MG63 (cell line): ENCODE results near the gene RBM3. TPM values are rescaled to one million over a fixed set of nuclear protein-coding genes. Genes with fewer than 3 reads are reported as not detected.

Source experiments
- DNase-seq: peaks from one replicate; pipeline ENCODE4 v3.0.0-alpha.2; 2020
- H3K27me3 ChIP-seq: fragments of 250-450 bp; sonication (Bioruptor Pico); 2 replicates; pipeline ENCODE4 v1.5.1; 2020; ENCODE audit warnings: mild to moderate bottlenecking, moderate library complexity
- H3K36me3 ChIP-seq: fragments of 250-450 bp; sonication (Bioruptor Pico); 2 replicates; pipeline ENCODE4 v1.5.1; 2020; ENCODE audit warnings: mild to moderate bottlenecking, moderate library complexity
- H3K4me3 ChIP-seq: fragments of 250-450 bp; sonication (Bioruptor Pico); 2 replicates; pipeline ENCODE4 v1.5.1; 2020; ENCODE audit warnings: mild to moderate bottlenecking, moderate library complexity
- H3K9me3 ChIP-seq: fragments of 250-450 bp; sonication (Bioruptor Pico); 2 replicates; pipeline ENCODE4 v1.5.1; 2020; ENCODE audit warnings: mild to moderate bottlenecking, moderate library complexity
- total RNA-seq: library from RNA; depleted of rRNA; stranded (reverse); fragments of >200 nt; shearing (Covaris generic); gene quantifications from 2 replicates; pipeline ENCODE4 v1.2.3, GENCODE V29; 2014; ENCODE audit warnings: low replicate concordance

RBM3 gene
- total RNA-seq, 1 experiment from 2014 or later = 291 TPM

DNA sequence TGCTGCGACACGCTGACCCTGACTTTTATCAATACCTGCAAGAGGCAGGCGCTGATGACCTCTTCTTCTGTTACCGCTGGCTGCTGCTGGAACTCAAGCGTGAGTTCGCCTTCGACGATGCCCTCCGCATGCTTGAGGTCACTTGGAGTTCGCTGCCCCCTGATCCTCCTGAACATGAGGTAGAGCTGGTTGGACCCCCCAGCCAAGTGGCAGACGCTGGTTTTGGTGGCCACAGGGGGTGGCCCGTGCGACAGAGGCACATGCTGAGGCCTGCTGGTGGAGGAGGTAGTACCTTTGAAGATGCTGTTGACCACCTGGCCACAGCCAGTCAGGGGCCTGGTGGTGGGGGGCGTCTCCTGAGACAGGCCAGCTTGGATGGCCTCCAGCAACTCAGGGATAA is 14.2 kb upstream of the RBM3 start:
- Histone ChIP-seq H3K36me3 (peaks cover 4% of the 10 kb centered on the region; the same call in 1 of the 2 replicates), H3K27me3 (no peaks in the 10 kb centered on the region)

DNA sequence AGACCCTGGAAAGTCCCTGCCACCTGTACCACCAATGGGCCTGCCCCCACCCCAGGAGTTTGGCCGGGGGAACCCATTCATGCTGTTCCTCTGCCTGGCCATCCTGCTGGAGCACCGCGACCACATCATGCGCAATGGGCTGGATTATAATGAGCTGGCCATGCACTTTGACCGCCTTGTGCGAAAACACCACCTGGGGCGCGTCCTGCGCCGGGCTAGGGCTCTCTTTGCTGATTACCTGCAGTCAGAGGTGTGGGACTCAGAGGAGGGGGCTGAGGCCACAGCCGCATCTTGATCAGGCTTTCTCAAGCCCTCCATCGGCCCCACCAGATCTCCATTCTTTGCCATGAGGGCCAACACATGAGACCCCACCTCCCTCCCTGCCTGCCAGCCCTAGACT is 13.6 kb upstream of the RBM3 start:
- no peak for DNase-seq
- Histone ChIP-seq H3K9me3 (no peaks in the 10 kb centered on the region), H3K4me3 (no peak overlapping the region), H3K36me3 (peaks cover 4% of the 10 kb centered on the region; the same call in 1 of the 2 replicates), H3K27me3 (no peaks in the 10 kb centered on the region)

More for the DNA sequence above, 14.2 kb upstream of the RBM3 start:
- Histone ChIP-seq H3K4me3 (no peak overlapping the region), H3K9me3 (no peaks in the 10 kb centered on the region)
- DNase-seq = no peak

DNA sequence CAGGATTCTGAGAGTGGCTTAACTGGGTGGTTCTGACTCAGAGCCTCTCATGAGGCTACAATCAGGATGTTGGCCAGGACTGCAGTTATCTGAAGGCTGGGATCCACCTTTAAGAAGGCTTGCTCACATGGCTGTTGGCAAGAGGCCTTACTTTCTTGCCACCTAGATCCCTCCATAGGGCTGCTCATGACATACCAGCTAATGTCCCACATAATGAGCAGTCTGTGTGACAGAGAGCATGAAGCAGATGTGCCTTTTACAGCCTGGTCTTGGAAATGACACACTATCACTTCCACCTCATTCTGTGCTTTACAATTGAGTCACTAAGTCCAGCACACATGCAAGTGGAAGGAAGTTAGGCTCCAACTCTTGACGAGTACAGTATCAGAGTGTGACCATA is 4.3 kb upstream of the RBM3 start:
- Histone ChIP-seq H3K4me3 (no peak overlapping the region), H3K9me3 (no peaks in the 10 kb centered on the region), H3K27me3 (no peaks in the 10 kb centered on the region), H3K36me3 (peaks cover 4% of the 10 kb centered on the region)
- DNase-seq = peak; percentile 38

DNA sequence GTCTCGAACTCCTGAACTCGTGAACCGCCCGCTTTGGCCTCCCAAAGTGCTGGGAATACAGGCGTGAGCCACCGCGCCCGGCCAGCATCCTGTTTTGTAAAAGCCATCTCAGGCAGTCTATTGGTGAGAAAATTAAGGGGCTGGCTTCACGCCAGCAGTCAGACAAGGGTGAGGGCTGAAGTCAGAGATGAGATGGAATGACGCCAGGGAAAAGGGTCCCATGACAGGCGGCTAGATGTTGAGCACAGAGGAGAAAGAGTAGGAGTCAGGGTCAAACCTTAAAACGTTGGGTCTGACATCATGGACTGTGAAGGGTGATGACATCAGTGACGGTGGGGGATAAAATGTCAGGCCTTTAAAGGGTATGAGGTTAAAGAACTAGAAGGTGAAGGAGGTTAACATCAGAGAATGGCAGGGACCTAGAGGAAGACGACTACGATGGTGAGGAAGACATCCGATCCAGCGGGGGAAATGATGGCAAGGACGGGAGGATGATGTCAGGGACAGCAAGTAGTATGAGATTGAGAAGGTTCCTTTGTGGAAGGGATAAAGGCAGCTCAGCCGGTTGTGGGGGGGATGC is 504 bp upstream of the RBM3 start:
- peak overlapping the region; percentile 91 for H3K4me3 ChIP-seq
- H3K27me3 ChIP-seq = no peaks in the 10 kb centered on the region
- peaks cover 42% of the 10 kb centered on the region for H3K36me3 ChIP-seq
- no peaks in the 10 kb centered on the region for H3K9me3 ChIP-seq
- DNase-seq = no peak

DNA sequence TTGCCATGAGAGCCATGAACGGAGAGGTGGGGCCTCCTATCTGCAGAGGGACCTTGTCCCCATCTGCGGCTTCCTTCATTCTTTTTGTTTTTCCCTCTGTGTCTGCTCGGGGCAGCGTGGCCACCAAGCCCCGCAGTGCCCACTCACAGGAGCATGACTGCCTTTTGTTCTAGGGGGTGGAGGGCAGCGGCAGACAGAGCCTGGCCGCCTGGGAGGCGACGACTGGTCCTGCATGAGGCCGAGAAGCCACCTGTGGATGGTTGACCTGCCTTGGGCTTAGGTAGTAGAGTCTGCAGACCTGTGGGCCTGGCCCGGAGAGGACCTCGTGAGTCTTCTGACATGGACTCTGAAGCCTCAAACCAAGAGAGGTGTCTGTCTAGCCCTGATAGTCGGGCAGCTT is 1.4 kb downstream of the RBM3 start:
- no peak for DNase-seq
- Histone ChIP-seq H3K36me3 (peaks cover 47% of the 10 kb centered on the region), H3K9me3 (no peaks in the 10 kb centered on the region), H3K4me3 (peak overlapping the region; percentile 91), H3K27me3 (no peaks in the 10 kb centered on the region)

DNA sequence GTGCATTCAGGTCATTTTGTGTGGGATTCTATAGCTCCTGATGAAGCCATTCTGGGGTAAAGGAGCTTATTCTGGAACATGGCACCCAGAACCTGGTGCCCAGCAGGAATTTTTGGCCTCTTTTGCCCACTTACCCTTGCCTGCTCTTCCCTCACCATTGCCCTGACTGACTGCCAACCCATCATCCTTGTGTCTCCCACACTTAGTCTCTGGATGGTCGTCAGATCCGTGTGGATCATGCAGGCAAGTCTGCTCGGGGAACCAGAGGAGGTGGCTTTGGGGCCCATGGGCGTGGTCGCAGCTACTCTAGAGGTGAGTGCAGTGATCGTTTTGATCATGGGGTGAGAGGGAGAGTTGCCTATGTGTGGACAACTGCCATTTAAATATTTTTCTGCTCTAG is 1.8 kb downstream of the RBM3 start:
- H3K9me3 ChIP-seq = no peaks in the 10 kb centered on the region
- peak overlapping the region; percentile 91 for H3K4me3 ChIP-seq
- peaks cover 47% of the 10 kb centered on the region for H3K36me3 ChIP-seq
- no peaks in the 10 kb centered on the region for H3K27me3 ChIP-seq
- DNase-seq = no peak

DNA sequence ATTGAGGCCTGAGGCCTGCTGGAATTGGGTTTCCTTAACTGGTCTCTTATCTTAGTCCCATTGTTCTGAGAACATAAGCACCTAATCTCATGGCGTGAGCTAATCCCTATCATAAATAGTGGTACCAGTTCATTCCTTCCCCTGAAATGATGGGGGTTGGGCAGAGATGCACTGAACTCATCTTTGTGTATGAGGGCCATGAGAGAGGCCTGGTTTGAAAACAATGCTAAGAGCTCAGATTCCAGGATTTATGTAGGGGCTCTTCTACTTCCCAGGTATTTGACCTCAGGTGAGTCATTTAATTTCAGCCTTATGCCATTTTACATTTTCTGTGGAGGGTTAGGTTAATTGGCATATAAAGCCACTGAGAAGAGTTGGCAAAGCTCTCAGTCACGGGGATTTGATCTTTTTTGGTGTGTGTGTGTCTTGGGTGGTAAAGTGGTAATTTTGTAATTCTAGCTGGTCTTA is 4.4 kb downstream of the RBM3 start:
- Histone ChIP-seq H3K4me3 (no peak overlapping the region), H3K9me3 (no peaks in the 10 kb centered on the region), H3K27me3 (no peaks in the 10 kb centered on the region), H3K36me3 (peaks cover 47% of the 10 kb centered on the region)
- no peak for DNase-seq

DNA sequence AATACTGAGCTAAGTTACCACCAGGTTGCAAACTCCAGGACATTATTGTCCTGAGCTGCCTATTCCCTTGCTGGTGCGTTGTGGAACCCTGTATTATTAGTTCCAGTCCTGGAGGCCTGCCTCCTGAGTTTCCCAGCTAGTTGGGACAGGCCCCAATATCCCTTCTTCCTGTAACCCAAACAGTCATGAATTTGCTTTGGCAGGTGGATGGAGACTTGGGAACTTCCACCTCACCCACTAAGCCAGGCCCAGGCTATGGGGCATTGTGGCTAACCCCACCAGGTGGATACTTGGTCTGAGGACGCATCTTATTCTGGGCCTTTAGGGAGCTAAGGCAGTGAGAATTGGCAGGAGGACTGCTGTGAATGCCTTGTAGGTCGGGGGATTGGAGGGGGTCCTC is 5.0 kb downstream of the RBM3 start:
- H3K27me3 ChIP-seq = no peaks in the 10 kb centered on the region
- DNase-seq = no peak
- H3K36me3 ChIP-seq = peaks cover 47% of the 10 kb centered on the region
- no peaks in the 10 kb centered on the region for H3K9me3 ChIP-seq
- no peak overlapping the region for H3K4me3 ChIP-seq

DNA sequence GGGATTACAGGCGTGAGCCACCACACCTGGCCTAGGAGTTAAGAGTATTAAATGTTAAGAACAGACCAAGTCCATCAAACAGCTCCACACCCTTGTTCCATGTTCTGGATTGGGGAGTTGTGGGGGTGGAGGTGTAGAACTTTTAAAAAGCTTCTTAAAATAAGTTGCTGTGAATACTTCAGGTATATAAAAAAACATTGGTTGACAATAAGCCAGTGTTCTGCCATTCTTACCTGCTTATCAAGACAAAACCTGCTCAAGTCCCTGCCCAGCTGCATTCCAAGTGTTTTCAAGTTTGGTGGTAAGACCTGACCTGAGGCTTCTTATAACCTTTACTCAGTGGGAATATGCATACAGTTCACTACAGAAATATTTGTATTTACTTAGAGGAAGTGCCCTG is 6.4 kb downstream of the RBM3 start:
- H3K9me3 ChIP-seq = no peaks in the 10 kb centered on the region
- H3K36me3 ChIP-seq = peaks cover 36% of the 10 kb centered on the region
- no peaks in the 10 kb centered on the region for H3K27me3 ChIP-seq
- no peak overlapping the region for H3K4me3 ChIP-seq
- no peak for DNase-seq

DNA sequence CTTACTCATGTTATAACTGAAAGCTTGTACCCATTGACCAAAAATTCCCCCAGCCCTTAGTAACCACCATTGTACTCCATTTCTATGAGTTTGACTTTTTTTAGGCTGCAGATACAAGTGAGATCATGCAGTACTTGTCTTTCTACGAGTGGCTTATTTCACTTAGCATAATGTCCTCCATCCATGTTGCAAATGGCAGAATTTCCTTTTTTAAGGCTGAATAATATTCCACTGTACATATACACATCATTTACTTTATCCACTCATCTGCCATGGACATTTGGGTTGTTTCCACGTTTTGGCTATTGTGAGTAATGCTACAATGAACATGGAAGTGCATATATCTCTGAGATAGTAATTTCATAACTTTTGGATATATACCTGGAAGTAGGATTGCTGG is 10.4 kb downstream of the RBM3 start:
- DNase-seq = no peak
- no peak overlapping the region for H3K4me3 ChIP-seq
- H3K27me3 ChIP-seq = no peaks in the 10 kb centered on the region
- H3K9me3 ChIP-seq = no peaks in the 10 kb centered on the region
- no peaks in the 10 kb centered on the region for H3K36me3 ChIP-seq

DNA sequence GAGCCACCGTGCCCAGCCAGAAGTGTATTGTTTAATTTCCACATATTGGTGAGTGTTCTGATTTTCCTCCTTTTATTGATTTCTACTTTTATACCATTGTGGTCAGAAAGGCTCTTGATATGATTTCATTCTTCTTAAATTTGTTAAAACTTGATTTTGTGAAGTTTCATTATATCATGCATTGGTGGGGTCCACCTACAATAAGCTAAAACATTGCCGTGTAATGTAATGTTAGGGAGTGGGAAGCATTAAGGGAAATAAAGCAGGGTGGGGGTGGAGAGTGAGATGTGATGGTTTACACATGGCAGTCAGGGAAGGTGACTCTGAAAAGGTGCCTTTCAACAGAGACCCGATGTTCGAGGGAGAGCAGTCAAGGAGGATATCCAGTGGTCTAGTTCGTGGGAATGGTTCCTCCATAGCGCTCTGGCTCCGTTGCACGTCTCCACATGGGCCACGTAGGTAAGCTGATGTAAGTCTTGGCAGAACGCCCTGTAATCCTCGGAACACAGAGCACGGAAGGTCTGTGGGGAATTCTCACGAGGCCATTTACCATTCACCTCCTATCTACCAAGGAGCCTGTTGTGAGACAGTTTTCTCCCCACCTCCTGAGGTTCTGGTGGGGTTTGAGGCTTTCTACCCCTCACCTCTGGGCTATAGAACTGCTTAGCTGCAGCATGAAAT is 15.3 kb downstream of the RBM3 start:
- H3K36me3 ChIP-seq = no peaks in the 10 kb centered on the region
- no peak overlapping the region for H3K4me3 ChIP-seq
- no peaks in the 10 kb centered on the region for H3K9me3 ChIP-seq
- no peak for DNase-seq
- H3K27me3 ChIP-seq = no peaks in the 10 kb centered on the region

DNA sequence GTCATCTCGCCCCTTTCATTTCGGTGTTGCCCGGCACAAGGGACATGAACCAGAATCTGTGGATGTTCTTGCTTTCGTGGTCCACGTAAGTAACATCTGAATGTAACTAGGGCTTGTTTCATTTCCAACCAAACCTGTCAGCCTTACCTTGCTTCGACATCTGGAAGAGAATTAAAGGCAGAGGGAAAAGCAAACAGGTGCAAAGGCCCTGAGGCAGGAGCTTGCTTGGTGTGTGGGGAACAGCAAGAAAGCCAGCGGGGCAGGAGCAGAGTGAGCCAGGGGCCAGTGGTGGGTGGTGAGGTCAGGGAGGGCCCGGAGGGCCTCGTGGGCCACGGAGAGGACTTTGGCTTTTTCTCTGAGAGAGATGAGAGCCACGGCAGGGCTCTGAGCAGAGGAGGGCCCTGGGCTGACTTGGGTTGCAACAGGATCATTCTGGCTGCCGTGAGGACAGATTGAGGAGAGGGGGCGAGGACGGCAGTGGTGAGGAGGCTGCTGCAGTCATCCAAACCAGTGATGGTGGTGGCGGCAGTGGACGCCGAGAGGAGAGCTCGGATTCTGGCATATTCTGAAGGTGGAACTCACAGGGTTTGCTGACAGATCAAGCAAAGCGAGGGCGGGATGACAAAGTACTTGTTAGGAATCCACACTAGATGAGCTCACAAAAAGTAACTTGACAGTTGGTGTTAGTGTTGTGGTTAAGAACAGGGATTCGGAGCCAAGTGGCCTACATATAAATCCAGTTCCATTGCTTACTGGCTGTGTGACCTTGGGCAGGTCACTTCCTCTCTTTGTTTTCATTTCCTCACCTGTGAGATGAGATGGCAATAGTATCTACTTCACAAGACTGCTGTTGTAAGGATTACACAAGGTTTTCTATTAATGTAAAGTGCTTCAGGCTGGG is 16.2 kb downstream of the RBM3 start:
- Histone ChIP-seq H3K9me3 (no peaks in the 10 kb centered on the region), H3K4me3 (no peak overlapping the region), H3K36me3 (no peaks in the 10 kb centered on the region), H3K27me3 (no peaks in the 10 kb centered on the region)
- no peak for DNase-seq

DNA sequence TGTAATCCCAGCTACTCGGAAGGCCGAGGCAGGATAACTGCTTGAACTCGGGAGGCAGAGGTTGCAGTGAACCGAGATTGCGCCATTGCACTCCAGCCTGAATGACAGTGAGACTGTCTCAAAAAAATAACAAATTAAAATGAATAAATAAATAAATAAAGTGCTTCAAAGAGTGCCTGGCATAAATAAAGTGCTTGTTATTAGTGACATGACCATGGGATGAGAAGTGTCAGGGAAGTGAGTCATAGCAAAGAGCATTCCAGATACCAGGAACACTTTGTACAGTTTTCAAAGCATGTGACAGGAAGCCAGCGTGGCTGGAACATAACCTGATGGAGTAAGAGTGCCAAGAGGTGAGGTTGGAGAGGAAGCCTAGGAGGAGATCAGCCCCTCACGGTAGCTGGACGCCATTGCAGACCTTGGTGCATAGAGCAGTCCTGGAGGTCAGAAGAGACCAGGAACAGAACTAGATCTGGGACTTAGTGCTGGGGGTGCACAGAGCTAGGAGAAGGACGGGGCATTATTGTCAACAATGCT is 17.0 kb downstream of the RBM3 start:
- DNase-seq = peak; percentile 42
- H3K9me3 ChIP-seq = no peaks in the 10 kb centered on the region
- no peak overlapping the region for H3K4me3 ChIP-seq
- H3K36me3 ChIP-seq = no peaks in the 10 kb centered on the region
- no peaks in the 10 kb centered on the region for H3K27me3 ChIP-seq

DNA sequence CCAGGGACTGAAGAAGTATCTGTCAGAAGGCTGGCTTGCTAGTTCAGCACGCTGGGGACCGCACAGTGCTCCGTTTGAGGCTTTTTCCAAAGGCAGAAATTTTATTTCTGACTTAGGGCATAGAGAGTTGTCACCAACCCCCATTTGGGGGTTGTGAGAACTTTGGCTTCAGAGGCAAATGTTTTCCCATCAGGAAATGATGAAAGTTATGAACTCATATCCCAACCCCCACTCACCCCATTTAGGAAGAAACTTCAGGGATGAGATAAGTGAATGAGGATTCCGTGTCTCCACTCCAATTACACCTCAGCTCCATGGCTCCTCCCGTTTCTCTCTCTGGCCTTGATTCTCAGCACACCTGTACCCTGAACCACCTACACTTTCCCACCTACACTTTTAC is 18.7 kb downstream of the RBM3 start:
- H3K27me3 ChIP-seq = no peaks in the 10 kb centered on the region
- DNase-seq = no peak
- no peaks in the 10 kb centered on the region for H3K36me3 ChIP-seq
- no peaks in the 10 kb centered on the region for H3K9me3 ChIP-seq
- no peak overlapping the region for H3K4me3 ChIP-seq

DNA sequence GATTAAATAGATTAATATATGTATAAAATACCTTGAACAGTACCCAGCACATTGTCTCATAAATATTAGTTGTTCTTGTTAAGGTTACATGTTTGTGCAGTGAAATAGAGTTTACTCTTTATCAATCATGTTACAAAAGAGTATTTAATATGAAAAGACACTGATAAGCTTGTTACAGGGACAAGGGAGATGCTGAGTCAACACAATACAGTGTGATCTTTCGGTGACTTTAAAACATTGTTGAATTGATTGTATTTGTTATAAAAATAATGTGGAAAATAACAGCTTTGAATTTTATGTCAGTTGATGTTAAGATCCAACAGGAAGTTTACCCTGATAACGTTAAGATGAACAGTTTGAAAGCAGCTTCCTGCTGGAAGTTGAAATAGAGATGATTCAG is 21.6 kb downstream of the RBM3 start:
- no peak for DNase-seq
- no peak overlapping the region for H3K4me3 ChIP-seq

DNA sequence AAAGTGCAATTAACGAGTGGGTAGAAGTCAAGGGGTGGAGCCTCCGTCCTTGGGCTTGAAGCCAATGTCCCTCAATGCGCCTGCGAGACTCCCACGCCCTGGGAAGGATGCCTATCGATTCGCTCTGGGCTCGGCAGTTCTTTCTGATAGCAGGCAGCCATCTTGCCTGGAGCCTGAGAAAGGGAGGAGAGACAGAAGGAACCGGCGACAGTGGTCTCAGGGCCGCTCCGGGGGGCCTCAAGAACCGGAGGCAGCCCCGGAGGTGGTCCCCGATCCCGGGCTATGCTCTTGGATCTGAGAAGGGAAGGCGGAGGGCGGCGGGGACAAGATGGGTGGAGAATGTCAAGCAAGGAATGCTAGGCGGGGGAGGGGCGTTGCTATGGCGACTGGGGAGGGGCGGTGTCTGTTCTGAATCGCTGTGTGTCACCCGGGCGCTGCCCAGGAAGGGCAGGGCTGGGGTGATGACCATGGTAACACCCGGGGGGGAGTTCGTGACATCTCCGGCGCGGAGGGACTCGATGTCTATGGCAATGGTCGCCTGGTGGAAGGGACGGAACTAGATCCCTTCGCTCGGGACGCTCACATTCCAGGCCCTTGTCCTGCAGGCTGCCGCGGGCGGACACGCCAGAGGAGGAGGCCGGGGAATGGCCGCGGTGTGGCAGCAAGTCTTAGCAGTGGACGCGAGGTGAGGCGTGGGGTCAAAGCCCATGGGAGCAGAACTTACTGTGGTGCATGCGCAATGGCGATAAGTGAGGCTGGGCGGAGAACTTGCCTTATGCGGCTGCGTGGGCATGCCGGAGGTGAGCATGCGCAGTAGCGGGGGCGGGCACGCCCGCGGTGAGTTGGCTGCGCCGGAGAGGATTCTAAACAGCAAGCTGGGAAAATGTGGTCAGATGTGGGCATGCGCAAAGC is 23.3 kb downstream of the RBM3 start, which contains the start of gene WDR13:
WDR13 (plus strand) TSS at position 140 of the 912 bp plus-strand sequence; CDS start at position 645, 505 bp downstream.
- Histone ChIP-seq H3K27me3 (no peaks in the 10 kb centered on the region), H3K9me3 (no peaks in the 10 kb centered on the region), H3K4me3 (peak within 1 kb of the TSS; percentile 75), H3K36me3 (peaks cover 3% of the 10 kb centered on the region)
- DNase-seq = peak; percentile 90

More for the DNA sequence above, 21.6 kb downstream of the RBM3 start:
- Histone ChIP-seq H3K36me3 (no peaks in the 10 kb centered on the region; the same call in none of the 2 replicates), H3K27me3 (no peaks in the 10 kb centered on the region), H3K9me3 (no peaks in the 10 kb centered on the region)
